MM.1S (cell line): ENCODE results near the gene HMX1.
A peak's percentile ranks its signal among the peaks of the same experiment; 100 is the strongest.

Experiments used
- DNase-seq: peaks from one replicate; pipeline ENCODE4 v3.0.0-alpha.2; 2015
- H2AFZ ChIP-seq: fragments of 300-600 bp; sonication (generic); 2 replicates; pipeline ENCODE4 v1.6.0; 2016; ENCODE audit warnings: antibody characterized with exemption, low read length
- H3F3A ChIP-seq: fragments of 300-600 bp; sonication (generic); 2 replicates; pipeline ENCODE4 v1.6.1; 2016; ENCODE audit warnings: mild to moderate bottlenecking, antibody characterized with exemption, low read length, moderate library complexity, mixed read lengths; ENCODE audit not compliant: insufficient read depth
- H3K27ac ChIP-seq: fragments of 300-600 bp; sonication (generic); 2 replicates; pipeline ENCODE4 v1.5.1; 2016; ENCODE audit warnings: mild to moderate bottlenecking, low read length
- H3K27me3 ChIP-seq: fragments of 300-600 bp; sonication (generic); replicated peaks from 2 replicates; pipeline ENCODE4 v1.6.0; 2016; ENCODE audit warnings: low read length; ENCODE audit not compliant: insufficient read depth
- H3K36me3 ChIP-seq: fragments of 300-600 bp; sonication (generic); replicated peaks from 2 replicates; pipeline ENCODE4 v1.6.1; 2016; ENCODE audit warnings: mild to moderate bottlenecking, low read length, mixed read lengths; ENCODE audit not compliant: insufficient read depth
- H3K4me1 ChIP-seq: fragments of 300-600 bp; sonication (generic); 2 replicates; pipeline ENCODE4 v1.6.1; 2016; ENCODE audit warnings: low read length, mixed read lengths
- H3K4me2 ChIP-seq: fragments of 300-600 bp; sonication (generic); 2 replicates; pipeline ENCODE4 v1.6.0; 2016; ENCODE audit warnings: low read depth, low read length
- H3K4me3 ChIP-seq: fragments of 300-600 bp; sonication (generic); 2 replicates; pipeline ENCODE4 v1.5.1; 2016; ENCODE audit warnings: low read length, mixed read lengths
- H3K79me2 ChIP-seq: fragments of 300-600 bp; sonication (generic); 2 replicates; pipeline ENCODE4 v1.6.1; 2016; ENCODE audit warnings: mixed run types, low read length, mixed read lengths
- H3K9ac ChIP-seq: fragments of 300-600 bp; sonication (generic); 2 replicates; pipeline ENCODE4 v1.6.1; 2016; ENCODE audit warnings: low read length, mixed read lengths
- H3K9me2 ChIP-seq: fragments of 300-600 bp; sonication (generic); replicated peaks from 2 replicates; pipeline ENCODE4 v1.6.1; 2016; ENCODE audit warnings: mild to moderate bottlenecking, low read length, mixed read lengths; ENCODE audit not compliant: insufficient read depth
- H3K9me3 ChIP-seq: fragments of 300-600 bp; sonication (generic); replicated peaks from 2 replicates; pipeline ENCODE4 v1.6.1; 2016; ENCODE audit warnings: mild to moderate bottlenecking, low read length, mixed read lengths; ENCODE audit not compliant: insufficient read depth
- H4K20me1 ChIP-seq: fragments of 300-600 bp; sonication (generic); 2 replicates; pipeline ENCODE4 v1.6.1; 2016; ENCODE audit warnings: mild to moderate bottlenecking, low read length, moderate library complexity, mixed read lengths; ENCODE audit not compliant: insufficient read depth
- CTCF ChIP-seq: fragments of 300-600 bp; sonication (generic); IDR thresholded peaks from 2 replicates; pipeline ENCODE4 v1.5.1; 2016; ENCODE audit warnings: antibody characterized with exemption, low read length, mixed read lengths
- EZH2 ChIP-seq: fragments of 300-600 bp; sonication (generic); optimal IDR thresholded peaks from 2 replicates; pipeline ENCODE3; 2017; ENCODE audit warnings: low read depth, mild to moderate bottlenecking, antibody characterized with exemption, low read length, mixed read lengths
- EZH2phosphoT487 ChIP-seq: fragments of 300-600 bp; sonication (generic); IDR thresholded peaks from 2 replicates; pipeline ENCODE4 v1.6.1; 2018; ENCODE audit warnings: antibody characterized with exemption, low read length

The HMX1 gene

DNA sequence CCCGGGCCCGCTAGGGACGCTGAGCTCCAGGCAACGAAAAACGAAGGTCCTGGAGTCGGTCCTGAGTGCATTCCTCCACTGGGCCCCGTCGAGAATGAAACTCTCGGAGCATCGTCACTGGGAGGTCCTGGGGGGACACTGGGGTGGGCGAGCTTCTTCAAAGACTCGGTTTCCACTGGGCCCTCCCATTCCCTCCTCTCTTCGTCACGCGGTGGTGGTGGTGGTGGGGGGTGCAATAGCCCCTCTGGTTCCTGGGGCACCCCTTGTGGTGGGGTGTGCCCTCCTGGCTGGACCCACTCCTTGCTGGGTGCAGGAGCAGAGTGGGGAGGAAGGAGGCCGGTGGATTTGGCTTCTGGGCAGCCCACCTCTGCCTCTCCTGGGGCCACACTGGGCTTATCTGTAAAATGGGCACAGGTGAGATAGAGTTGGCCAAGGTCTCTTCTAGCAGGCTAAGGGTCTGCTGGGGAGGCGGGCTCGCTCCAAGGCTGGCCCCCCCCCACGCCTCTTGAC, 12.9 kb downstream of the HMX1 start:
- no peak overlapping the region for H3K4me3 ChIP-seq
- H3K4me1 ChIP-seq, result no peaks in the 10 kb centered on the region; the same call in 1 of the 2 replicates
- no peaks in the 10 kb centered on the region for H3K79me2 ChIP-seq
- no peaks in the 10 kb centered on the region for H3K9me2 ChIP-seq
- no peak overlapping the region for H2AFZ ChIP-seq
- H3K36me3 ChIP-seq, result no peaks in the 10 kb centered on the region
- TF ChIP-seq EZH2phosphoT487 (no peak), EZH2 (no peak), CTCF (no peak)
- no peak for DNase-seq
- H3K9me3 ChIP-seq, result no peaks in the 10 kb centered on the region
- H3K4me2 ChIP-seq, result no peak overlapping the region
- no peak overlapping the region for H3K27ac ChIP-seq
- H4K20me1 ChIP-seq, result no peaks in the 10 kb centered on the region
- peaks cover 98% of the 10 kb centered on the region for H3K27me3 ChIP-seq
- H3K9ac ChIP-seq, result no peak overlapping the region
- no peaks in the 10 kb centered on the region for H3F3A ChIP-seq

DNA sequence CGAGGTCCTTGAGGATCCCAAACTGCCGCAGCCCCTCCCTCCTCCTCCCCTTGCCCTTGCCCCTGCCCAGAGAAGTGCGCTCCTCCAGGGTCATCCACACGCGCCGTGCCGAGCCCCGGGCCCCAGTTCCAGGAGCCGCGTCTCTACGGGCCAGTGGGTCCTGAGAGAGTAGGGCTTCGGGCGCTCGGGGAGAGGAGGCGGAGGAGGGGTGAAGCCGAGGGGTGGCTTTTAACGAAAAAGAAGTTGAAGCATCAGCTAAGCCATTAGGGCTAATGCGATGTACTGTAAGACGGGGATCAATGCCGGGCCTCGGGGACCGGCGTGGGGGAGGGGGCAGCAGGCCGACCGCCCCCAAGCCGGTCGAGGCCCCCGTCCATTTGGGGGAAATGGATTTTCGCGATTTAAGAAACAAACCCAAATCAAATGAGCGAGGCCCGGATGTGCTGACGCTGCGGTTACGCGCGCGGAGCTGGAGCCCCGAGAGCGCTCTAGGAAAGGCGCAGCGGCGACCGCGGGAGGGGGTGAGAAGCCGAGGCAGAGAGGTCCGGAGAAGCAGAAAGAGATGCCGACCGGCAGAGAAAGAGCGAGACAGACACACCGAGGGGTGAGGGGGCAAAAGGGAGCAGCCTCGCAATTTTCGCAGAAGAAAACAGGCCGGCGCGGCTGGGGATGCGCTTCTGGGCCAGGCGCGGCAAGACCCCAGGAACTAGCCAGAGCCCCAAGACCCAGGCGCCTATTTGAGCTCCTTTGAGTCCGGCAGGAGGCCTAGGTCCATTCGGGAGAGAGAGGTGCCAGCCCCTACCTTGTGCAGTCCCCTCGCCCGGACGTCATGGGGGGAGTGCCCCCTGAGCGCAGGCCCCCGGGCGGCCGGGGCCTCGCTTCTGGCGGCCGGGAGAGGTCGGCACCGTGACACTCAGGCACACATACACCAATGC, 13.6 kb downstream of the HMX1 start:
- Histone ChIP-seq H3K79me2 (no peaks in the 10 kb centered on the region), H3F3A (no peaks in the 10 kb centered on the region), H2AFZ (no peak overlapping the region), H3K9me3 (no peaks in the 10 kb centered on the region), H3K27me3 (peaks cover 98% of the 10 kb centered on the region), H3K36me3 (no peaks in the 10 kb centered on the region), H3K4me2 (peak overlapping the region; percentile 52; the same call in 1 of the 2 replicates), H3K4me1 (no peaks in the 10 kb centered on the region; the same call in 1 of the 2 replicates), H3K9me2 (no peaks in the 10 kb centered on the region), H3K9ac (no peak overlapping the region), H3K27ac (no peak overlapping the region), H3K4me3 (no peak overlapping the region), H4K20me1 (no peaks in the 10 kb centered on the region)
- DNase-seq, result no peak
- TF ChIP-seq EZH2phosphoT487 (no peak), CTCF (no peak), EZH2 (no peak)

DNA sequence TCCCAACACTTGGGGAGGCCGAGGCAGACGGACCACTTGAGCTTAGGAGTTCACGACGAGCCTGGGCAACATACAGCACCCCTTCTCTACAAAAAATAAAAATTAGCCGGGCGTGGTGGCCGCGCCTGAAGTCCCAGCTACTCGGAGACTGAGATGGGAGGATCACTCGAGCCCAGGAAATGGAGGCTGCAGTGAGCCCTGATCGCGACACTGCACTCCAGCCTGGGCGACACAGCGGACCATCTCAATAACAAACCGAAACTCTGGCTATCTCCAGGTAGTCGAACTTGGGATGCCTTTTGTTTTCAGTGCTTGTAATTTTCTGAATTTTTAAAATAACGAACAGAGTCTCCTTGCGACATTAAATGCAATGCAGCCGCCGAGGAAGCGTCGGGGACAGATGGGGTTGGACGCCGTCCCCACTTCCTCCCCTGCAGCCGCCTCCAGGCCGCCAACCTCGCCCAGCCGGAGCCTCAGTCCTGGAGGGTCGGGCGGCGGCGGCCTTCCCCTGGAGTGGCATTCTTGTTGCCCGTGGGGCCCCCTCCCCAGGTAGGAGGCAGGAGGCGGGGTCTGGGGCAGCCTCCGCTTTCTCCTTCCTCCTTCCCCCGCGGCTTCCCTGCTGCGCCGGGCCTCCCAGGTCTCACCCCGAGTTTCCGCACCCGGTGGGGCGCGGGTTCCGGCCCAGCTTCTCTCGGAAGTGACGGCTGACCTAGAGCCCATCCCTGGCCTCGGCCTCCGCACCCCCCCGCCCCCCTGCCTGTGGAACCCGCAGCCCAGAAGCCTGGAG, 14.6 kb downstream of the HMX1 start:
- H3K36me3 ChIP-seq, result no peaks in the 10 kb centered on the region
- TF ChIP-seq EZH2, result peak; percentile 60
- no peak for TF ChIP-seq CTCF
- no peak for TF ChIP-seq EZH2phosphoT487
- no peaks in the 10 kb centered on the region; the same call in 1 of the 2 replicates for H3K4me1 ChIP-seq
- H3K9ac ChIP-seq, result no peak overlapping the region
- H3K27ac ChIP-seq, result no peak overlapping the region
- H3K4me2 ChIP-seq, result peak overlapping the region; percentile 52; the same call in 1 of the 2 replicates
- H2AFZ ChIP-seq, result no peak overlapping the region
- no peaks in the 10 kb centered on the region for H3K79me2 ChIP-seq
- H4K20me1 ChIP-seq, result no peaks in the 10 kb centered on the region
- no peaks in the 10 kb centered on the region for H3K9me2 ChIP-seq
- DNase-seq, result no peak
- H3K27me3 ChIP-seq, result peaks cover 98% of the 10 kb centered on the region
- H3F3A ChIP-seq, result no peaks in the 10 kb centered on the region
- peak overlapping the region; percentile 25 for H3K4me3 ChIP-seq
- H3K9me3 ChIP-seq, result no peaks in the 10 kb centered on the region
